Activated naive CD4-positive, alpha-beta T cell treated with anti-CD3 and anti-CD28 coated beads, Interleukin-2, amount 10 ng/mL, durations not matched to agents 7 days and 5 days (primary cell): ENCODE measurements around the gene MYADM.
A peak's percentile ranks its signal among the peaks of the same experiment; 100 is the strongest.
"Not testable (repeated sequence)": the region's sequence is repeated elsewhere in the genome, so short reads cannot be mapped to it uniquely, and the experiment has no call there.

Experiments used
- CTCF ChIA-PET: fragments of 350-600 bp; sonication (Branson Sonifier 250); formaldehyde crosslinking; loops from one replicate; lab custom pipeline; 2021; ENCODE audit warnings: antibody characterized with exemption; lab: Charles Lee
- DNase-seq: peaks from one replicate; pipeline ENCODE4 v3.0.0-alpha.2; 2020
- H3K27ac Mint-ChIP-seq: one replicate; pipeline ENCODE4 v1.8.0; 2021; ENCODE audit warnings: mild to moderate bottlenecking, moderate library complexity, mixed read lengths
- H3K27me3 Mint-ChIP-seq: one replicate; pipeline ENCODE4 v1.8.0; 2021; ENCODE audit warnings: mild to moderate bottlenecking, mixed read lengths
- H3K36me3 Mint-ChIP-seq: one replicate; pipeline ENCODE4 v1.8.0; 2021; ENCODE audit warnings: mixed read lengths
- H3K4me1 Mint-ChIP-seq: one replicate; pipeline ENCODE4 v1.8.0; 2021; ENCODE audit warnings: mixed read lengths
- H3K4me3 Mint-ChIP-seq: one replicate; pipeline ENCODE4 v1.8.0; 2021; ENCODE audit warnings: mild to moderate bottlenecking, moderate library complexity, mixed read lengths
- H3K9me3 Mint-ChIP-seq: one replicate; pipeline ENCODE4 v1.8.0; 2021; ENCODE audit warnings: mixed read lengths

The MYADM gene

GRCh38 chr19:53853707-53854106 is 14.0 kb upstream of the MYADM start:
- no peaks in the 10 kb centered on the region for H3K36me3 Mint-ChIP-seq
- H3K4me3 Mint-ChIP-seq: no peak overlapping the region
- CTCF ChIA-PET: interaction anchor here (0.9 to 1.7 kb wide), 6 partner anchors 11 to 176 kb away, joined by 3 to 9 read pairs (median 6); partner anchors contain the start of gene PRKCG
- peaks cover 36% of the 10 kb centered on the region for H3K27me3 Mint-ChIP-seq
- H3K9me3 Mint-ChIP-seq: no peaks in the 10 kb centered on the region
- peaks cover 23% of the 10 kb centered on the region for H3K4me1 Mint-ChIP-seq
- DNase-seq: no peak
- no peak overlapping the region for H3K27ac Mint-ChIP-seq

GRCh38 chr19:53864308-53864836 is 3.3 kb upstream of the MYADM start:
- H3K9me3 Mint-ChIP-seq: no peaks in the 10 kb centered on the region
- CTCF ChIA-PET: no interaction called here
- peaks cover 30% of the 10 kb centered on the region for H3K27me3 Mint-ChIP-seq
- peaks cover 23% of the 10 kb centered on the region for H3K4me1 Mint-ChIP-seq
- H3K4me3 Mint-ChIP-seq: no peak overlapping the region
- H3K36me3 Mint-ChIP-seq: no peaks in the 10 kb centered on the region
- DNase-seq: no peak
- H3K27ac Mint-ChIP-seq: no peak overlapping the region

GRCh38 chr19:53865523-53865917 is 2.2 kb upstream of the MYADM start:
- no peak for DNase-seq
- Mint-ChIP-seq H3K27me3 (peaks cover 26% of the 10 kb centered on the region), H3K36me3 (peaks cover 4% of the 10 kb centered on the region), H3K4me1 (peaks cover 26% of the 10 kb centered on the region), H3K9me3 (no peaks in the 10 kb centered on the region), H3K27ac (peak overlapping the region; percentile 82), H3K4me3 (peak overlapping the region; percentile 91)
- CTCF ChIA-PET: interaction anchor here (1.3 to 1.6 kb wide), 3 partner anchors 12 to 14 kb away, joined by 3 to 6 read pairs (median 5); no protein-coding TSS in a partner anchor

GRCh38 chr19:53865918-53866864 is 1.5 kb upstream of the MYADM start:
- Mint-ChIP-seq H3K4me1 (peaks cover 32% of the 10 kb centered on the region), H3K36me3 (peaks cover 10% of the 10 kb centered on the region), H3K9me3 (no peaks in the 10 kb centered on the region), H3K4me3 (peak overlapping the region; percentile 91), H3K27me3 (peaks cover 26% of the 10 kb centered on the region), H3K27ac (peak overlapping the region; percentile 91)
- peak; percentile 79 for DNase-seq
- CTCF ChIA-PET: interaction anchor here (1.3 to 1.6 kb wide), 4 partner anchors 12 to 20 kb away, joined by 3 to 6 read pairs (median 5); no protein-coding TSS in a partner anchor

- Mint-ChIP-seq H3K27ac (peak overlapping the region; percentile 91), H3K4me1 (peaks cover 39% of the 10 kb centered on the region), H3K9me3 (no peaks in the 10 kb centered on the region), H3K27me3 (peaks cover 26% of the 10 kb centered on the region), H3K36me3 (peaks cover 15% of the 10 kb centered on the region), H3K4me3 (peak overlapping the region; percentile 91)
- CTCF ChIA-PET: interaction anchor here (1.3 to 1.6 kb wide), 4 partner anchors 12 to 19 kb away, joined by 3 to 6 read pairs (median 5); no protein-coding TSS in a partner anchor
- no peak for DNase-seq
Measured at GRCh38 chr19:53866865-53867224, 838 bp upstream of the MYADM start.

GRCh38 chr19:53868091-53868891 is 608 bp downstream of the MYADM start:
- peak overlapping the region; percentile 89 for H3K27ac Mint-ChIP-seq
- no peaks in the 10 kb centered on the region for H3K9me3 Mint-ChIP-seq
- H3K4me3 Mint-ChIP-seq: peak overlapping the region; percentile 91
- DNase-seq: peak; percentile 68
- peaks cover 48% of the 10 kb centered on the region for H3K4me1 Mint-ChIP-seq
- CTCF ChIA-PET: interaction anchor here (0.7 to 0.9 kb wide), 2 partner anchors 14 to 16 kb away, joined by 3 to 5 read pairs; partner anchors contain the start of gene PRKCG
- H3K27me3 Mint-ChIP-seq: peaks cover 12% of the 10 kb centered on the region
- peaks cover 22% of the 10 kb centered on the region for H3K36me3 Mint-ChIP-seq

GRCh38 chr19:53868892-53869804 is 1.5 kb downstream of the MYADM start:
- Mint-ChIP-seq H3K4me3 (peak overlapping the region; percentile 91), H3K27ac (peak overlapping the region; percentile 86), H3K9me3 (peaks cover under 1% of the 10 kb centered on the region), H3K27me3 (peaks cover 9% of the 10 kb centered on the region), H3K36me3 (peaks cover 30% of the 10 kb centered on the region), H3K4me1 (peaks cover 57% of the 10 kb centered on the region)
- peak; percentile 95 for DNase-seq
- CTCF ChIA-PET: interaction anchor here (0.7 to 0.9 kb wide), 2 partner anchors 13 to 17 kb away, joined by 3 to 5 read pairs; partner anchors contain the start of gene PRKCG

GRCh38 chr19:53869805-53870484 is 2.3 kb downstream of the MYADM start:
- H3K27ac Mint-ChIP-seq: peak overlapping the region; percentile 86
- DNase-seq, H3K9me3 Mint-ChIP-seq, CTCF ChIA-PET, H3K27me3 Mint-ChIP-seq: not testable (repeated sequence)
- peaks cover 38% of the 10 kb centered on the region for H3K36me3 Mint-ChIP-seq
- peaks cover 65% of the 10 kb centered on the region for H3K4me1 Mint-ChIP-seq
- peak overlapping the region; percentile 91 for H3K4me3 Mint-ChIP-seq

- H3K4me3 Mint-ChIP-seq: peak overlapping the region; percentile 79
- peaks cover 67% of the 10 kb centered on the region for H3K4me1 Mint-ChIP-seq
- DNase-seq: no peak
- CTCF ChIA-PET: interaction anchor here (1.6 kb wide), 1 partner anchor 12 kb away, joined by 5 read pairs; the partner anchor contains the start of gene PRKCG
- peaks cover 41% of the 10 kb centered on the region for H3K36me3 Mint-ChIP-seq
- H3K27me3 Mint-ChIP-seq: no peaks in the 10 kb centered on the region
- peaks cover 5% of the 10 kb centered on the region for H3K9me3 Mint-ChIP-seq
- peak overlapping the region; percentile 85 for H3K27ac Mint-ChIP-seq
Measured at GRCh38 chr19:53870485-53870844, 2.8 kb downstream of the MYADM start.

GRCh38 chr19:53871454-53871853 is 3.8 kb downstream of the MYADM start:
- peaks cover 46% of the 10 kb centered on the region for H3K36me3 Mint-ChIP-seq
- H3K27ac Mint-ChIP-seq: peak overlapping the region; percentile 83
- peaks cover 5% of the 10 kb centered on the region for H3K9me3 Mint-ChIP-seq
- no peak for DNase-seq
- CTCF ChIA-PET: interaction anchor here (1.6 kb wide), 1 partner anchor 11 kb away, joined by 5 read pairs; the partner anchor contains the start of gene PRKCG
- H3K4me1 Mint-ChIP-seq: peaks cover 67% of the 10 kb centered on the region
- H3K4me3 Mint-ChIP-seq: peak overlapping the region; percentile 79
- H3K27me3 Mint-ChIP-seq: no peaks in the 10 kb centered on the region

GRCh38 chr19:53872762-53873161 is 5.1 kb downstream of the MYADM start:
- peaks cover 56% of the 10 kb centered on the region for H3K36me3 Mint-ChIP-seq
- DNase-seq: no peak
- H3K27ac Mint-ChIP-seq: peak overlapping the region; percentile 68
- CTCF ChIA-PET: no interaction called here
- H3K4me1 Mint-ChIP-seq: peaks cover 69% of the 10 kb centered on the region
- H3K9me3 Mint-ChIP-seq: peaks cover 5% of the 10 kb centered on the region
- no peak overlapping the region for H3K4me3 Mint-ChIP-seq
- no peaks in the 10 kb centered on the region for H3K27me3 Mint-ChIP-seq

GRCh38 chr19:53873773-53874605 is 6.3 kb downstream of the MYADM start:
- peak overlapping the region; percentile 93 for H3K27ac Mint-ChIP-seq
- H3K27me3 Mint-ChIP-seq: no peaks in the 10 kb centered on the region
- CTCF ChIA-PET: no interaction called here
- peaks cover 5% of the 10 kb centered on the region for H3K9me3 Mint-ChIP-seq
- DNase-seq: no peak
- peaks cover 78% of the 10 kb centered on the region for H3K4me1 Mint-ChIP-seq
- H3K4me3 Mint-ChIP-seq: peak overlapping the region; percentile 45
- H3K36me3 Mint-ChIP-seq: peaks cover 56% of the 10 kb centered on the region
